Progenitor cell of endocrine pancreas (in vitro differentiated cells): ENCODE results near the gene TRMT10B. TPM values are rescaled to one million over a fixed set of nuclear protein-coding genes. Genes with fewer than 3 reads are reported as not detected.

Experiments
- DNase-seq: peaks from one replicate; pipeline ENCODE4 v3.0.0; 2021; ENCODE audit warnings: low spot score; ENCODE audit not compliant: unreplicated experiment
- H3K27ac Mint-ChIP-seq: 2 replicates; pipeline ENCODE4 v1.8.0; 2021; ENCODE audit warnings: mild to moderate bottlenecking, moderate library complexity, mixed read lengths
- H3K27me3 Mint-ChIP-seq: 2 replicates; pipeline ENCODE4 v1.8.0; 2021; ENCODE audit warnings: mixed read lengths
- H3K36me3 Mint-ChIP-seq: 2 replicates; pipeline ENCODE4 v1.8.0; 2022; ENCODE audit warnings: mixed read lengths; ENCODE audit not compliant: insufficient read depth
- H3K4me1 Mint-ChIP-seq: 2 replicates; pipeline ENCODE4 v1.8.0; 2021; ENCODE audit warnings: low read depth, mixed read lengths
- H3K4me3 Mint-ChIP-seq: 2 replicates; pipeline ENCODE4 v1.8.0; 2021; ENCODE audit warnings: low read depth, mild to moderate bottlenecking, moderate library complexity, mixed read lengths
- H3K9me3 Mint-ChIP-seq: 2 replicates; pipeline ENCODE4 v1.8.0; 2021; ENCODE audit warnings: low read depth, mixed read lengths
- total RNA-seq: library from RNA; stranded (reverse); gene quantifications from 2 replicates; pipeline ENCODE4 v1.2.1, GENCODE V29; 2021
- TF ChIP-seq, protein P1 (sequence below): fragments of 200-600 bp; sonication (generic); IDR thresholded peaks from one replicate; pipeline ENCODE4 v1.5.0; 2021; ENCODE audit warnings: antibody characterized with exemption, mild to moderate bottlenecking; ENCODE audit not compliant: unreplicated experiment

The TRMT10B gene
- total RNA-seq, 1 donor from 2014 or later = 13.6 TPM

DNA sequence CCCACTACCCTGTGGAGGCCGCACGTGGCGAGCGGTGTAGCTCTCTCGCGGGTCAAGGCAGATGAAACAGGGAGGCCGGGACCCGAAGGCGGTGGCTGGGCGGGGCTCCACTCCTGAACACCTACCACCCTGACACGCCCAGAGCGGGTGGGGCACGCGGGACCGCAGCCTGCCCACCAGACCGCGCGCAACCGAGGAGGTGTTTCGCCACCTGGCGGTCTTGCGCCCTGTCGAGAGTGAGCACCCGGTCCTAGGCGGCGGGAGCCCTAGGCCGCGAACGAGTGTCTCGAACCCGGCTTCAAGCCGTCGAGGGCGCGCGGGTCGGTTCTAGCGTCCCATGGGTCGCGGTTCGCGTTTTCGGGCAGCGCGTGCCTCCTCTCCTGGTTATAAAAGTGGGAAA lies 33.5 kb downstream of the TRMT10B start:
- no peak overlapping the region for H3K4me3 Mint-ChIP-seq
- no peak overlapping the region for H3K27ac Mint-ChIP-seq
- H3K27me3 Mint-ChIP-seq = peaks cover 20% of the 10 kb centered on the region
- no peak for DNase-seq
- peaks cover 7% of the 10 kb centered on the region for H3K36me3 Mint-ChIP-seq
- peaks cover 14% of the 10 kb centered on the region for H3K4me1 Mint-ChIP-seq
- TF ChIP-seq, protein P1, sequence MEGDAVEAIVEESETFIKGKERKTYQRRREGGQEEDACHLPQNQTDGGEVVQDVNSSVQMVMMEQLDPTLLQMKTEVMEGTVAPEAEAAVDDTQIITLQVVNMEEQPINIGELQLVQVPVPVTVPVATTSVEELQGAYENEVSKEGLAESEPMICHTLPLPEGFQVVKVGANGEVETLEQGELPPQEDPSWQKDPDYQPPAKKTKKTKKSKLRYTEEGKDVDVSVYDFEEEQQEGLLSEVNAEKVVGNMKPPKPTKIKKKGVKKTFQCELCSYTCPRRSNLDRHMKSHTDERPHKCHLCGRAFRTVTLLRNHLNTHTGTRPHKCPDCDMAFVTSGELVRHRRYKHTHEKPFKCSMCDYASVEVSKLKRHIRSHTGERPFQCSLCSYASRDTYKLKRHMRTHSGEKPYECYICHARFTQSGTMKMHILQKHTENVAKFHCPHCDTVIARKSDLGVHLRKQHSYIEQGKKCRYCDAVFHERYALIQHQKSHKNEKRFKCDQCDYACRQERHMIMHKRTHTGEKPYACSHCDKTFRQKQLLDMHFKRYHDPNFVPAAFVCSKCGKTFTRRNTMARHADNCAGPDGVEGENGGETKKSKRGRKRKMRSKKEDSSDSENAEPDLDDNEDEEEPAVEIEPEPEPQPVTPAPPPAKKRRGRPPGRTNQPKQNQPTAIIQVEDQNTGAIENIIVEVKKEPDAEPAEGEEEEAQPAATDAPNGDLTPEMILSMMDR = no peak
- H3K9me3 Mint-ChIP-seq = no peaks in the 10 kb centered on the region

DNA sequence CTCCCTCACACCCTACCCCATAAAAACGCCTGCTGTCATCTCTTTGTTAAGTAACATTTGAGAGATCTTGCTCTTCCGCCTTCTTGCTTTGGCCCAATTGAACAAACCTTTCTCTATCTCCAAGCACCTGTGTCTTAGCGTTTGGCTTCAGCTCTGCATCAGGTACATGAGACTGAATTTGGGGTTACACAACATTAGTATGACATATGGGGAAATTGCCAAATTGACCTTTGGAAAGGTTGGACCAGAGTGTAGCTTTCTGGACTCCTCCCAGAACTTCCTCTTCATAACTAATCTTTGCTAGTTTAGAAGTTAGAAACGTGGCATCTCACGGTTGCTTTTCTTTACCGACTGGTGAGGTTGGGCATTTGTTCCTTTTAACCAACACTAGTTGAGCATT lies 34.7 kb downstream of the TRMT10B start:
- Mint-ChIP-seq H3K27me3 (peaks cover 21% of the 10 kb centered on the region), H3K4me3 (no peak overlapping the region), H3K9me3 (no peaks in the 10 kb centered on the region), H3K27ac (no peak overlapping the region), H3K36me3 (no peaks in the 10 kb centered on the region), H3K4me1 (peaks cover 9% of the 10 kb centered on the region)
- DNase-seq = no peak
- TF ChIP-seq, protein P1 = no peak

DNA sequence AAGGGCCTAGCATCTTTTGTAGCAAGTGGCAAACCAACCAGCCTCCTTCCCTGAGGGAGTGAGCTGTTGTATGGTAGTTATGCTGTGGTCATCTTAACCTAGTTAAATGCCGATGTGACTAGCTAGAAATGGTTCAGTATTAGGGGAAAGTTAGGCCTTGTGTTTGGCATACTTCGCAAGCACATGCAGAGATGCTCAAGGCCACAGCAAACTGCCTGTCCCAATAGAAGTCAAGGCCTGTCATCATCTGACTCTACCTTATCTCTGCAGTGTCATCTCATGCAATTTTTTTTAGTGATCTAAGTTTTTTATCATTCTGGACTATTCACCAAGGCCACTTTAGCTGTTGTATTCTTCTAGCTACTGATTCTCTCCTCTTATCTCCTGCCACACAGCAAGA lies 36.5 kb downstream of the TRMT10B start:
- Mint-ChIP-seq H3K9me3 (no peaks in the 10 kb centered on the region), H3K36me3 (no peaks in the 10 kb centered on the region), H3K27ac (no peak overlapping the region), H3K27me3 (peaks cover 22% of the 10 kb centered on the region), H3K4me1 (peaks cover 2% of the 10 kb centered on the region), H3K4me3 (no peak overlapping the region)
- TF ChIP-seq, protein P1 = no peak
- no peak for DNase-seq

DNA sequence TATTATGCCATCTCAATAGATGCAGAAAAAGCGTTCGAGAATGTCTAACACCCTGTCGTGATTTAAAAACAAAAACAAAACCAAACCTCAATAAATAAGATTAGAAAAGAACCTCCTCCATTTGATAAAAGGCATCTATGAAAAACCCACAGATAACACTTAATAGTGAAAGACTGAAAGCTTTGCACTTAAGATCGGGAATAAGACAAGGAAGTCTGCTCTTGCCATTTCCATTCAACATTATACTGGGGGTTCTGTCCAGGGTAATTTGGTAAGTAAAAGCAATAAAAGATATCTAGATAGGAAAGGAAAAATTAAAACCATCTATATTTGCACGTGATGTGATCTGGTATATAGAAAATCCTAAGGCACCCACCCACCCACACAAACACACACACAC lies 38.5 kb downstream of the TRMT10B start:
- H3K4me3 Mint-ChIP-seq = no peak overlapping the region
- H3K27me3 Mint-ChIP-seq = peaks cover 31% of the 10 kb centered on the region
- H3K27ac Mint-ChIP-seq = no peak overlapping the region
- no peak for DNase-seq
- H3K36me3 Mint-ChIP-seq = no peaks in the 10 kb centered on the region
- TF ChIP-seq, protein P1 = no peak
- H3K4me1 Mint-ChIP-seq = no peaks in the 10 kb centered on the region
- H3K9me3 Mint-ChIP-seq = no peaks in the 10 kb centered on the region

DNA sequence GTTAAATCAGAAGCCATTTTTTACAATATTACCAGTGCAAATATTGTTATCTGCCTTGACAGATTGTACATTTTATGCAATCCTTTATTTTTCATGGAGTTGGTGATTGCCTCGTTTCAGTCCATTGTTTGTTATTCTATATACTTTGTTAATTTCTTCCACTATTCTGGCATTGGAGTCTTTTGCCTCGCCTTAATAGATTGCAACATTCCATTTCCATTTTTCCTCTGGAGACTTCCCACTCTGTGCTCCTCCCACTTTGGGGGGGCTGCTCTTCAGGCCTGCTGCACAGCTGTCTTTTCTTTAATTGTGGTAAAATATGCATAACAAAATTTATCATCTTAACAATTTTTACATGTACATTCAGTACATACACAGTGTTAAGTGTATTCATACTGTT lies 42.6 kb downstream of the TRMT10B start:
- TF ChIP-seq, protein P1 = no peak
- no peak overlapping the region for H3K4me3 Mint-ChIP-seq

More for the DNA sequence above, 42.6 kb downstream of the TRMT10B start:
- Mint-ChIP-seq H3K36me3 (no peaks in the 10 kb centered on the region), H3K27ac (no peak overlapping the region), H3K9me3 (no peaks in the 10 kb centered on the region), H3K27me3 (peaks cover 13% of the 10 kb centered on the region), H3K4me1 (peaks cover 1% of the 10 kb centered on the region)
- no peak for DNase-seq
